ENCODE measurements around the gene TLN1. TPM values are rescaled to one million over a fixed set of nuclear protein-coding genes. Genes with fewer than 3 reads are reported as not detected.

The TLN1 gene
- total RNA-seq, 4 donors from 2014 or later, result 101 to 176 (median 155) TPM

- DNase-seq (ENCODE audit: low spot score in 2 of 2), result no peak
- WGBS, 2 donors, result 56 to 61% methylated on average over 5 of the region's 5 CpGs
- H3K4me3 ChIP-seq (ENCODE audit: low read depth, poor library complexity, severe bottlenecking), result no peak overlapping the region
- intact Hi-C loops (cut with DNase I; ENCODE audit: low total_unique reads), result loop anchor here (10.0 kb wide), 1 partner anchor 53 kb away; the partner anchor contains the start of gene CA9
- TF ChIP-seq POLR2A (IDR thresholded peaks at IDR 0.05) (no peak), CTCF (IDR thresholded peaks at IDR 0.05) (no peak)
These were observed 4.3 kb downstream of the TLN1 start for GRCh38 chr9:35727676-35728040.

GRCh38 chr9:35726931-35727330, 5.1 kb downstream of the TLN1 start:
- TF ChIP-seq CTCF (IDR thresholded peaks at IDR 0.05), result no peak
- no peak for TF ChIP-seq POLR2A (IDR thresholded peaks at IDR 0.05)
- H3K4me3 ChIP-seq (ENCODE audit: low read depth, poor library complexity, severe bottlenecking), result no peak overlapping the region
- 49 to 66% methylated on average over 3 of the region's 3 CpGs for WGBS, 2 donors
- intact Hi-C loops (cut with DNase I; ENCODE audit: low total_unique reads), result loop anchor here (10.0 kb wide), 1 partner anchor 52 kb away; the partner anchor contains the start of gene CA9
- no peak for DNase-seq (ENCODE audit: low spot score in 2 of 2)

- DNase-seq (ENCODE audit: low spot score in 2 of 2), result no peak
- TF ChIP-seq POLR2A (IDR thresholded peaks at IDR 0.05) (no peak), CTCF (IDR thresholded peaks at IDR 0.05) (no peak)
- WGBS, 2 donors, result 92 to 94% methylated on average over 11 of the region's 11 CpGs
- no peak overlapping the region for H3K4me3 ChIP-seq (ENCODE audit: low read depth, poor library complexity, severe bottlenecking)
- intact Hi-C loops (cut with DNase I; ENCODE audit: low total_unique reads), result loop anchor here (10.0 kb wide), 1 partner anchor 51 kb away; the partner anchor contains the start of gene CA9
These were observed 6.6 kb downstream of the TLN1 start for GRCh38 chr9:35725362-35725761.

- no peak for DNase-seq (ENCODE audit: low spot score in 2 of 2)
- 93 to 97% methylated on average over 8 of the region's 8 CpGs for WGBS, 2 donors
- no peak for TF ChIP-seq POLR2A (IDR thresholded peaks at IDR 0.05)
- no peak for TF ChIP-seq CTCF (IDR thresholded peaks at IDR 0.05)
- intact Hi-C loops (cut with DNase I; ENCODE audit: low total_unique reads), result loop anchor here (10.0 kb wide), 1 partner anchor 49 kb away; the partner anchor contains the start of gene CA9
- H3K4me3 ChIP-seq (ENCODE audit: low read depth, poor library complexity, severe bottlenecking), result no peak overlapping the region
These were observed 8.1 kb downstream of the TLN1 start for GRCh38 chr9:35723908-35724307.

- H3K4me3 ChIP-seq (ENCODE audit: low read depth, poor library complexity, severe bottlenecking), result no peak overlapping the region
- TF ChIP-seq POLR2A (IDR thresholded peaks at IDR 0.05), result no peak
- no peak for TF ChIP-seq CTCF (IDR thresholded peaks at IDR 0.05)
- DNase-seq (ENCODE audit: low spot score in 2 of 2), result no peak
- WGBS, 2 donors, result 84 to 89% methylated on average over 2 of the region's 2 CpGs
- intact Hi-C loops (cut with DNase I; ENCODE audit: low total_unique reads), result loop anchor here (10.0 kb wide), 1 partner anchor 49 kb away; the partner anchor contains the start of gene CA9
These were observed 8.6 kb downstream of the TLN1 start for GRCh38 chr9:35723426-35723825.

- intact Hi-C loops (cut with DNase I; ENCODE audit: low total_unique reads), result no loop called here
- no peak for TF ChIP-seq POLR2A (IDR thresholded peaks at IDR 0.05)
- TF ChIP-seq CTCF (IDR thresholded peaks at IDR 0.05), result no peak
- no peak overlapping the region for H3K4me3 ChIP-seq (ENCODE audit: low read depth, poor library complexity, severe bottlenecking)
- DNase-seq (ENCODE audit: low spot score in 2 of 2), result no peak
- 96% methylated on average over 4 of the region's 4 CpGs for WGBS, 2 donors
These were observed 12.4 kb downstream of the TLN1 start for GRCh38 chr9:35719546-35719945.
